SK-N-SH treated with all-trans-retinoic acid at 6 μM for 48 hours (cell line): ENCODE data around the gene AUTS2.

ENCODE experiments used
- ARNTL ChIP-seq: fragments of 450-650 bp; formaldehyde crosslinking; IDR thresholded peaks from 2 replicates; pipeline ENCODE4 v1.5.0; 2020; ENCODE audit warnings: low read depth, mild to moderate bottlenecking, moderate library complexity, borderline replicate concordance
- BACH2 ChIP-seq: fragments of 250-450 bp; sonication (Bioruptor Pico); IDR thresholded peaks from 2 replicates; pipeline ENCODE4 v1.9.0; 2021; ENCODE audit warnings: mild to moderate bottlenecking, borderline replicate concordance
- CSRNP3 ChIP-seq: fragments of 250-450 bp; sonication (Bioruptor Pico); IDR thresholded peaks from 2 replicates; pipeline ENCODE4 v1.5.1; 2021; ENCODE audit warnings: mild to moderate bottlenecking, moderate library complexity
- RARB ChIP-seq: fragments of 250-450 bp; sonication (Bioruptor Pico); IDR thresholded peaks from 2 replicates; pipeline ENCODE4 v1.8.0; 2021; ENCODE audit warnings: mild to moderate bottlenecking, moderate library complexity
- TCF4 ChIP-seq: fragments of 250-450 bp; sonication (Bioruptor Pico); IDR thresholded peaks from 2 replicates; pipeline ENCODE4 v1.8.0; 2021; ENCODE audit warnings: mild to moderate bottlenecking, moderate library complexity, borderline replicate concordance
- ZNF565 ChIP-seq: fragments of 450-650 bp; formaldehyde crosslinking; conservative IDR thresholded peaks from 2 replicates; pipeline ENCODE4 v1.5.0; 2020; ENCODE audit warnings: low read depth, mild to moderate bottlenecking, moderate library complexity
- ZNF8 ChIP-seq: fragments of 450-650 bp; formaldehyde crosslinking; IDR thresholded peaks from 2 replicates; pipeline ENCODE4 v1.5.0; 2020; ENCODE audit warnings: mild to moderate bottlenecking, moderate library complexity
- TF ChIP-seq, protein P1 (sequence below): fragments of 250-450 bp; sonication (Bioruptor Pico); IDR thresholded peaks from 2 replicates; pipeline ENCODE4 v1.8.0; 2020; ENCODE audit warnings: mild to moderate bottlenecking, moderate library complexity, borderline replicate concordance

DNA sequence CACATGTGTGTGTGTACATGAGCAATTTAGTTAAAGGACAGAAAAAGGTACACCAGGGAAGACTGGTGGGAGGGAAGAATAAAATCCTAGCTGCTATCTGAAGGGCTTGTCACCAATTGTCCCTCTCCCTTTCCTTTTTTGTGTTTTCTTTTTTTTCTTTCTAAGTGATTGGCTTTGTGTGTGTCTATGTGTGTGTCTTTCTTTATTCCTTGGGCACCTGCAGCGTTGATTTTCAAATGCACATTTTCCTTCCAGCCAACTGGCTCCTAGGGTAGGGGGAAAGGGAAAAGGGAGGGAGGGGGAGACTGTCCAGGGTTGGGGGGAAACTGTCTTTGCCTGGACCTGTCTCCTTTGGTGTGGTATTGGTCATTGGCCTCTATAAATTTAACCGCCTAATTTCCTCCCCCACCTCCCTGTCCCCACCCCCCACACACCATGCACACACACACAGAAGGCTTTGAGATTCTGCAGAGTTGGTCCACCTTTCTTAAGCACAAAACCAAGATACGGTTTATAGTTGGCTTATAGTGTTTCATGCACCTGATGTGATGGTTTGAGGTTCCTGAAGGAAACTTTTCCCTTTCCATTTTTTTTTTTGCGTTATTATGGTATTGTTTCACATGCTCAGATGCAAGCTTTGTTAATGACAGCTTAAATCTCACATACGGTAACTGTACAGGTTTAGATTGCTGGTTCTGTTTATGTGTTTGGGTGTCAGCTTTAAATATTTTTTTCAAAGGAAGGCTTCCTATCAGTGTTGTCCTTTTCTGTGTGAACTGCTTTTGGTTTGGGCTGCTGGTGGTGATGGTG is 2.6 kb downstream of the AUTS2 start:
- TF ChIP-seq BACH2 (CRISPR knock-in tag) (no peak), ZNF565 (no peak), TCF4 (CRISPR knock-in tag) (no peak), ARNTL (no peak), ZNF8 (CRISPR knock-in tag) (no peak), RARB (CRISPR knock-in tag) (no peak), CSRNP3 (no peak)
- TF ChIP-seq, protein P1, sequence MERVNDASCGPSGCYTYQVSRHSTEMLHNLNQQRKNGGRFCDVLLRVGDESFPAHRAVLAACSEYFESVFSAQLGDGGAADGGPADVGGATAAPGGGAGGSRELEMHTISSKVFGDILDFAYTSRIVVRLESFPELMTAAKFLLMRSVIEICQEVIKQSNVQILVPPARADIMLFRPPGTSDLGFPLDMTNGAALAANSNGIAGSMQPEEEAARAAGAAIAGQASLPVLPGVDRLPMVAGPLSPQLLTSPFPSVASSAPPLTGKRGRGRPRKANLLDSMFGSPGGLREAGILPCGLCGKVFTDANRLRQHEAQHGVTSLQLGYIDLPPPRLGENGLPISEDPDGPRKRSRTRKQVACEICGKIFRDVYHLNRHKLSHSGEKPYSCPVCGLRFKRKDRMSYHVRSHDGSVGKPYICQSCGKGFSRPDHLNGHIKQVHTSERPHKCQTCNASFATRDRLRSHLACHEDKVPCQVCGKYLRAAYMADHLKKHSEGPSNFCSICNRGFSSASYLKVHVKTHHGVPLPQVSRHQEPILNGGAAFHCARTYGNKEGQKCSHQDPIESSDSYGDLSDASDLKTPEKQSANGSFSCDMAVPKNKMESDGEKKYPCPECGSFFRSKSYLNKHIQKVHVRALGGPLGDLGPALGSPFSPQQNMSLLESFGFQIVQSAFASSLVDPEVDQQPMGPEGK (CRISPR knock-in tag): no peak
